ENCODE measurements around the gene NAT10.

DNA sequence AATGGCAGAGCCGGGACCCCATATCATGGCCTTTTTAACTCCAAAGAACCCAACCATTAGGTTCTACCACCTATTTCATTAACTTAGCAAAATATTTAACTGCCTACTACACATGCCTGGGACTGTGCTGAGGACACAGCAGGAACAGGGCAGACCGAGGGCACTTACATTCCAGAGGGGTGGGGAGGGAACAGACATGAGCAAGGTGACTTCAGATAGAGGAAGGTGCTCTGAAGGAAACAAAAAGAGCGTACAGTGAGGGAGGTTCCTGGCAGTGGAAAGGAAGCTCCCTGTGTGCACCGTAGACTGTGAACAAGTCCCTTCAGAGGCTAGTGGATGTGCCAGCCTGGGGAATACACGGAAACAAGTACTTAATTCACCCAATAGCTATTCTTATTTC lies 82.8 kb downstream of the NAT10 start:
- TF ChIP-seq CTCF (IDR thresholded peaks at IDR 0.05), result no peak
- no peak for TF ChIP-seq POLR2A (IDR thresholded peaks at IDR 0.05)
- TF ChIP-seq POLR2AphosphoS5 (IDR thresholded peaks at IDR 0.05), result no peak
- TF ChIP-seq EP300 (IDR thresholded peaks at IDR 0.05), result no peak

Measured in gastroesophageal sphincter (tissue), 3 donors.